ENCODE results near the gene CORO2B. TPM values are rescaled to one million over a fixed set of nuclear protein-coding genes. Genes with fewer than 3 reads are reported as not detected.
A peak's percentile ranks its signal among the peaks of the same experiment; 100 is the strongest.

The CORO2B gene
- total RNA-seq, 4 donors from 2014 or later, result 0.19 to 2.3 (median 0.22) TPM; not detected in 1

- intact Hi-C loops (cut with DNase I), result no loop called here
These were observed 5.9 kb upstream of the CORO2B start for GRCh38 chr15:68572921-68573320.

GRCh38 chr15:68574046-68574445 is 4.7 kb upstream of the CORO2B start:
- no peak overlapping the region for H3K27ac ChIP-seq
- no peaks in the 10 kb centered on the region for H3K9me3 ChIP-seq
- H3K36me3 ChIP-seq, result no peaks in the 10 kb centered on the region
- peaks cover 11 to 17% (median 13%) of the 10 kb centered on the region in 3 donors for H3K4me1 ChIP-seq
- 74 to 95% methylated on average over 4 of the region's 4 CpGs for WGBS, 2 donors
- no peak overlapping the region for H3K4me3 ChIP-seq
- no peak for DNase-seq
- H3K27me3 ChIP-seq, result peaks cover 0 to 90% (median 0%) of the 10 kb centered on the region in 4 donors
- no peak for TF ChIP-seq POLR2A (IDR thresholded peaks at IDR 0.05)
- no peak for TF ChIP-seq CTCF (IDR thresholded peaks at IDR 0.05)
- intact Hi-C loops (cut with DNase I), result no loop called here

More at GRCh38 chr15:68572921-68573320, 5.9 kb upstream of the CORO2B start:
- no peak for DNase-seq
- TF ChIP-seq CTCF (IDR thresholded peaks at IDR 0.05) (no peak), POLR2A (IDR thresholded peaks at IDR 0.05) (no peak)
- no peak overlapping the region for H3K4me3 ChIP-seq
- WGBS, 2 donors, result 63 to 79% methylated on average over 2 to 6 of the region's 6 CpGs
- no peaks in the 10 kb centered on the region for H3K9me3 ChIP-seq
- no peak overlapping the region for H3K27ac ChIP-seq
- H3K27me3 ChIP-seq, result peaks cover 0 to 89% (median 0%) of the 10 kb centered on the region in 4 donors
- H3K36me3 ChIP-seq, result no peaks in the 10 kb centered on the region
- H3K4me1 ChIP-seq, result peaks cover 2 to 8% (median 7%) of the 10 kb centered on the region in 3 donors

- TF ChIP-seq POLR2A (IDR thresholded peaks at IDR 0.05) (no peak), CTCF (IDR thresholded peaks at IDR 0.05) (no peak)
- Histone ChIP-seq H3K9me3 (no peaks in the 10 kb centered on the region), H3K4me3 (no peak overlapping the region), H3K27ac (no peak overlapping the region), H3K27me3 (peaks cover 0 to 90% (median 2%) of the 10 kb centered on the region in 4 donors), H3K4me1 (peaks cover 16 to 22% (median 16%) of the 10 kb centered on the region in 3 donors), H3K36me3 (no peaks in the 10 kb centered on the region)
- no peak for DNase-seq
- intact Hi-C loops (cut with DNase I), result no loop called here
- 88 to 89% methylated on average over 5 to 6 of the region's 6 CpGs for WGBS, 2 donors
These were observed 4.2 kb upstream of the CORO2B start for GRCh38 chr15:68574629-68575028.

- intact Hi-C loops (cut with DNase I), result no loop called here
- WGBS, 2 donors, result 77 to 88% methylated on average over 5 of the region's 5 CpGs
- H3K4me1 ChIP-seq, result peaks cover 16 to 26% (median 18%) of the 10 kb centered on the region in 3 donors
- H3K27me3 ChIP-seq, result peaks cover 0 to 99% (median 3%) of the 10 kb centered on the region in 4 donors
- H3K4me3 ChIP-seq, result no peak overlapping the region
- H3K27ac ChIP-seq, result no peak overlapping the region
- DNase-seq, result no peak
- H3K36me3 ChIP-seq, result no peaks in the 10 kb centered on the region
- no peaks in the 10 kb centered on the region for H3K9me3 ChIP-seq
- no peak for TF ChIP-seq CTCF (IDR thresholded peaks at IDR 0.05)
- no peak for TF ChIP-seq POLR2A (IDR thresholded peaks at IDR 0.05)
These were observed 2.4 kb upstream of the CORO2B start for GRCh38 chr15:68576235-68576892.

- DNase-seq, result no peak
- WGBS, 2 donors, result 0 to 20% methylated on average over 2 to 32 of the region's 79 CpGs
- H3K4me1 ChIP-seq, result peaks cover 16 to 26% (median 18%) of the 10 kb centered on the region in 3 donors
- TF ChIP-seq POLR2A (IDR thresholded peaks at IDR 0.05) (no peak), CTCF (IDR thresholded peaks at IDR 0.05) (peak in 5 of 6 experiments; percentile 29 to 42 (median 33))
- H3K9me3 ChIP-seq, result no peaks in the 10 kb centered on the region
- H3K27ac ChIP-seq, result peak overlapping the region; percentile 41 to 83 (median 60)
- peak overlapping the region; percentile 40 to 80 (median 50) for H3K4me3 ChIP-seq
- intact Hi-C loops (cut with DNase I), result no loop called here
- H3K36me3 ChIP-seq, result no peaks in the 10 kb centered on the region
- peaks cover 0 to 79% (median 3%) of the 10 kb centered on the region in 4 donors for H3K27me3 ChIP-seq
These were observed 416 bp upstream of the CORO2B start for GRCh38 chr15:68578175-68578979.
